Measurements from ENCODE around the gene ANKRD10.
"Not testable (repeated sequence)": the region's sequence is repeated elsewhere in the genome, so short reads cannot be mapped to it uniquely, and the experiment has no call there.

Gene ANKRD10

GRCh38 chr13:110855363-110855762 is 59.5 kb downstream of the ANKRD10 start:
- Mint-ChIP-seq H3K4me3 (no peak overlapping the region), H3K27me3 (peaks cover 4% of the 10 kb centered on the region), H3K4me1 (ENCODE audit: low read depth) (peaks cover 6% of the 10 kb centered on the region), H3K36me3 (ENCODE audit: low read depth) (no peaks in the 10 kb centered on the region), H3K9me3 (peaks cover 8% of the 10 kb centered on the region), H3K27ac (no peak overlapping the region)
- no peak for DNase-seq

GRCh38 chr13:110854866-110855265 is 60.0 kb downstream of the ANKRD10 start:
- H3K27ac Mint-ChIP-seq = no peak overlapping the region
- H3K4me1 Mint-ChIP-seq (ENCODE audit: low read depth) = peaks cover 6% of the 10 kb centered on the region
- peaks cover 8% of the 10 kb centered on the region for H3K9me3 Mint-ChIP-seq
- no peaks in the 10 kb centered on the region for H3K36me3 Mint-ChIP-seq (ENCODE audit: low read depth)
- H3K4me3 Mint-ChIP-seq = no peak overlapping the region
- peaks cover 9% of the 10 kb centered on the region for H3K27me3 Mint-ChIP-seq
- DNase-seq = no peak

DNA sequence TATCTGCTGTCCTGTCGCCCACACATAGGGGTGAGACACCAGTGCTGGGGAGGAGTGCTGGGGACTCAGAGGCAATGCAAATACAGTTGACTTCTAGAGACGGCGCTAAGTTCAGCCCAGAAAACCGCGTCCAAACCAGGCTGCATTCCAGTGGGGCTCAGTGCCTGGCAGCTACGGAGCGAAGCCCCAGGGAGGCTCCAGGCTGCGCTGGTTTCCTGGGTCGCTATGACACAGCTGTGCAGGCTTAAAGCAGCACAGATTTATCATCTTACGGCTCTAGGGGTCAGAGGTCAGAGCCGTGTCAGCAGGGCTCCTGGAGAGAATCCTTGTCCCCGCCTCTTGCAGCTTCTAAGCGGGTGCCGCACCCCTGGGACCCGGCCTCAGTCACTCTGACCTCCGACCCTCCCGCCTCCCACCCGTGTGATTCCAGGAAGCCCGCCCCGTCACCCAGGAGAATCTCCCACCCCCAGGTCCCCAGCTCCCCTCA is 61.6 kb downstream of the ANKRD10 start:
- Mint-ChIP-seq H3K9me3 (peaks cover 8% of the 10 kb centered on the region), H3K4me1 (ENCODE audit: low read depth) (peaks cover 6% of the 10 kb centered on the region), H3K27me3 (peaks cover 12% of the 10 kb centered on the region), H3K27ac (no peak overlapping the region), H3K4me3 (no peak overlapping the region), H3K36me3 (ENCODE audit: low read depth) (no peaks in the 10 kb centered on the region)
- no peak for DNase-seq

- no peaks in the 10 kb centered on the region for H3K36me3 Mint-ChIP-seq (ENCODE audit: low read depth)
- H3K27ac Mint-ChIP-seq = no peak overlapping the region
- DNase-seq = no peak
- no peaks in the 10 kb centered on the region for H3K9me3 Mint-ChIP-seq
- H3K4me1 Mint-ChIP-seq (ENCODE audit: low read depth) = no peaks in the 10 kb centered on the region
- H3K27me3 Mint-ChIP-seq = peaks cover 20% of the 10 kb centered on the region
- no peak overlapping the region for H3K4me3 Mint-ChIP-seq
These were observed 64.0 kb downstream of the ANKRD10 start for GRCh38 chr13:110850840-110851239.

DNA sequence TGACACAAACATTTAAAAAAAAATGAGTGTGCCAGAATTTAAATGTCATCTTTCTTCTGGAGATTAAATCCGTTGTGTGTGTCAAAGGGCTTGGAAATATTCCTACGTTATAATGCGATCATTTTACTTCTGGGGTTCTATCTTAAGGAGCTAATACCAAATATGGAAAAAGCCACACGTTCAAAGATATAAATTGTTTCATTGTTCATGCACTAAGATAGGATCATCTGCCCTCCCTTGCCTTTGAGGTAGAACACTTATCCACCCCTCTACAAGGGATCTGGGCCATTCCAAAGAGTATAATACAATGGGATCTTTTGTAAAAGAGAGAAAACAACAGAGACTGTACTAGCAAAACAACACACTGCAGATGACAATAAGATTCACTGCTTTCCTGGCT is 64.9 kb downstream of the ANKRD10 start:
- no peak for DNase-seq
- Mint-ChIP-seq H3K4me1 (ENCODE audit: low read depth) (no peaks in the 10 kb centered on the region), H3K27ac (no peak overlapping the region), H3K4me3 (no peak overlapping the region), H3K27me3 (peaks cover 26% of the 10 kb centered on the region), H3K36me3 (ENCODE audit: low read depth) (no peaks in the 10 kb centered on the region), H3K9me3 (no peaks in the 10 kb centered on the region)

DNA sequence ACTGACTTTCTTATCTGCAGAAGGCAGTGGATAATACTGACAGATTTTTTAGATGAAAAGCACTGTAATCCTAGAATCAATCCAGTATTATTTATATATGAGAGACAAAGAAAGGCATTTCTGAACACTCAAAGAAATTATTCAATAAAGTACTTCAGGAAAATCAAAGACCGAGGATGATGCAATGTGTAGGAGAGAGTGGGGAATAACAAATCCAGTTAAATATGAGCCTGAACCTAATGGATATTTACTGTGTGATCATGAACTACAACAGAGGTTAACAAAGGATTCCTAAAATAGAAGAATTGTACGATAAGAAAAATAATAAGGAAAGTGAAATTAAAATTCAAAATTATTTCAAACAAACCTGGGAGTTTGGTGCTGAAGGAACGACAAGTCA is 69.3 kb downstream of the ANKRD10 start:
- DNase-seq = no peak
- Mint-ChIP-seq H3K4me3 (no peak overlapping the region), H3K9me3 (peaks cover 5% of the 10 kb centered on the region), H3K4me1 (ENCODE audit: low read depth) (no peaks in the 10 kb centered on the region), H3K27ac (no peak overlapping the region), H3K36me3 (ENCODE audit: low read depth) (no peaks in the 10 kb centered on the region), H3K27me3 (peaks cover 52% of the 10 kb centered on the region)

- no peak overlapping the region for H3K27ac Mint-ChIP-seq
- H3K4me1 Mint-ChIP-seq (ENCODE audit: low read depth) = no peaks in the 10 kb centered on the region
- H3K4me3 Mint-ChIP-seq = no peak overlapping the region
- no peaks in the 10 kb centered on the region for H3K36me3 Mint-ChIP-seq (ENCODE audit: low read depth)
- no peak for DNase-seq
- peaks cover 5% of the 10 kb centered on the region for H3K9me3 Mint-ChIP-seq
- peaks cover 48% of the 10 kb centered on the region for H3K27me3 Mint-ChIP-seq
These were observed 73.0 kb downstream of the ANKRD10 start for GRCh38 chr13:110841846-110842245.

DNA sequence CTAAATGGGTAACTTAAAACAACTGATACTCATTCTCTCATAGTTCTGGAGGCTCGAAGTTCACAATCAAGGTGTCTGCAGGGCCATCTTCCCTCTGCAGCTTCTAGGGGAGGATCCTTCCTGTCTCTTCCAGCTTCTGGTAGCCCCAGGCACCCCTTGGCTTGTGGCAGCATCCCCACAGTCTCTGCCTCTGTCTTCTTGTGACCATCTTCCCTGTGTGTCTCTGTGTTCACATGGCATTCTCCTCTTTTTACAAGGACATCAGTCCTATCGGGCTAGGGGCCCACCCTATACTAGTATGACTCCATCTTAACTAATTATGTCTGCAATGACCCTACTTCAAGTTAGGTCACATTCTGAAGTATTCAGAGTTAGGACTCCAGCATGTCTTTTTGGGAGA is 73.5 kb downstream of the ANKRD10 start:
- DNase-seq = no peak
- H3K27me3 Mint-ChIP-seq = peaks cover 45% of the 10 kb centered on the region
- H3K4me3 Mint-ChIP-seq = no peak overlapping the region
- no peak overlapping the region for H3K27ac Mint-ChIP-seq
- no peaks in the 10 kb centered on the region for H3K36me3 Mint-ChIP-seq (ENCODE audit: low read depth)
- H3K9me3 Mint-ChIP-seq = peaks cover 5% of the 10 kb centered on the region
- no peaks in the 10 kb centered on the region for H3K4me1 Mint-ChIP-seq (ENCODE audit: low read depth)

- Mint-ChIP-seq H3K27ac (no peak overlapping the region), H3K4me3 (no peak overlapping the region), H3K4me1 (ENCODE audit: low read depth) (no peaks in the 10 kb centered on the region), H3K36me3 (ENCODE audit: low read depth) (no peaks in the 10 kb centered on the region), H3K27me3 (peaks cover 27% of the 10 kb centered on the region), H3K9me3 (peaks cover 5% of the 10 kb centered on the region)
- no peak for DNase-seq
These were observed 75.9 kb downstream of the ANKRD10 start for GRCh38 chr13:110838867-110839538.

DNA sequence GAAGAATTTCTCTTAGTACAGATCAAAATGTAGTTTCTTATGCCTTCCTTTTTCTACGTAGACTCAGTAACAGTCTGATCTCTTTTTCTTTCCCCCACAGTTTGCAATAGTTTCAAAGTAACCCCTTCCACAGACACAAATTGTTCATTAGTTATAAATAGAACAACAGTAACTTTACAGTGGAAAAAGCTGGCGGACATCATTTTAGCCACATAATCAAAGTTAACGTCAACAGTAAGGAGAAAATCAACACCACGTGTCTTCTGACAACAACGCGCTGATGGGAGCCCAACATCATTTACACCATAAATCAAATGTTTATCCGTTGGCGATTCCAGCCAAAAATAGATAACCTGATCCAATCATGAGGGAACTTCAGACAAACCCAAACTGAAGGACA is 76.8 kb downstream of the ANKRD10 start:
- Mint-ChIP-seq H3K27ac (no peak overlapping the region), H3K36me3 (ENCODE audit: low read depth) (no peaks in the 10 kb centered on the region)

DNA sequence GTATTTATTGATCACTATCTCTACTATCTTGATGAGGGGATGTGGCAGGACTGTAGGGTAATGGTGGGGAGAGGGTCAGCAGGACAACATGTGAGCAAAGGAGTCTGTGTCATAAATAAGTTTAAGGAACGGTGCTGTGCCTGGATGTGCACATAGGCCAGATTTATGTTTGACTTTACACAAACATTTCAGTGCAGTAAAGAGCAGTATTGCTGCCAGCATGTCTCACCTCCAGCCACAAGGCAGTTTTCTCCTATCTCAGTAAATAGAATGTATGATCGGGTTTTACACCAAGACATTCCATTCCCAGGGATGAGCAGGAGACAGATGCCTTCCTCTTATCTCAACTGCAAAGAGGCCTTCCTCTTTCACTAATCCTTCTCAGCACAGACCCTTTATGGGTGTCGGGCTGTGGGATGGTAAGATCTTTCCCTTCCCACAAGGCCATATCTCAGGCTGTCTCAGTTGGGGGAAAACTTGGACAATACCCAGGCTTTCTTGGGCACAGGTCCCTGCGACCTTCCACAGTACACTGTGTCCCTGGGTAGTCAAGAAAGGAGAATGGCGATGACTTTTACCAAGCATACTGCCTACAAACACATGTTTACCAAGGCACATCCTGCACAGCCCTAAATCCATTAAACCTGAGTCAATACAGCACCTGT is 77.3 kb downstream of the ANKRD10 start:
- H3K27me3 Mint-ChIP-seq = peaks cover 17% of the 10 kb centered on the region
- H3K9me3 Mint-ChIP-seq; H3K4me3 Mint-ChIP-seq; DNase-seq; H3K4me1 Mint-ChIP-seq (ENCODE audit: low read depth); H3K36me3 Mint-ChIP-seq (ENCODE audit: low read depth); H3K27ac Mint-ChIP-seq: not testable (repeated sequence)

More for the DNA sequence above, 76.8 kb downstream of the ANKRD10 start:
- Mint-ChIP-seq H3K27me3 (peaks cover 19% of the 10 kb centered on the region), H3K4me3 (no peak overlapping the region), H3K9me3 (peaks cover 5% of the 10 kb centered on the region), H3K4me1 (ENCODE audit: low read depth) (no peaks in the 10 kb centered on the region)
- no peak for DNase-seq

- DNase-seq = no peak
- Mint-ChIP-seq H3K4me1 (ENCODE audit: low read depth) (no peaks in the 10 kb centered on the region), H3K36me3 (ENCODE audit: low read depth) (no peaks in the 10 kb centered on the region), H3K9me3 (peaks cover 2% of the 10 kb centered on the region), H3K27me3 (peaks cover 9% of the 10 kb centered on the region), H3K27ac (no peak overlapping the region), H3K4me3 (no peak overlapping the region)
These were observed 78.3 kb downstream of the ANKRD10 start for GRCh38 chr13:110836605-110836903.

DNA sequence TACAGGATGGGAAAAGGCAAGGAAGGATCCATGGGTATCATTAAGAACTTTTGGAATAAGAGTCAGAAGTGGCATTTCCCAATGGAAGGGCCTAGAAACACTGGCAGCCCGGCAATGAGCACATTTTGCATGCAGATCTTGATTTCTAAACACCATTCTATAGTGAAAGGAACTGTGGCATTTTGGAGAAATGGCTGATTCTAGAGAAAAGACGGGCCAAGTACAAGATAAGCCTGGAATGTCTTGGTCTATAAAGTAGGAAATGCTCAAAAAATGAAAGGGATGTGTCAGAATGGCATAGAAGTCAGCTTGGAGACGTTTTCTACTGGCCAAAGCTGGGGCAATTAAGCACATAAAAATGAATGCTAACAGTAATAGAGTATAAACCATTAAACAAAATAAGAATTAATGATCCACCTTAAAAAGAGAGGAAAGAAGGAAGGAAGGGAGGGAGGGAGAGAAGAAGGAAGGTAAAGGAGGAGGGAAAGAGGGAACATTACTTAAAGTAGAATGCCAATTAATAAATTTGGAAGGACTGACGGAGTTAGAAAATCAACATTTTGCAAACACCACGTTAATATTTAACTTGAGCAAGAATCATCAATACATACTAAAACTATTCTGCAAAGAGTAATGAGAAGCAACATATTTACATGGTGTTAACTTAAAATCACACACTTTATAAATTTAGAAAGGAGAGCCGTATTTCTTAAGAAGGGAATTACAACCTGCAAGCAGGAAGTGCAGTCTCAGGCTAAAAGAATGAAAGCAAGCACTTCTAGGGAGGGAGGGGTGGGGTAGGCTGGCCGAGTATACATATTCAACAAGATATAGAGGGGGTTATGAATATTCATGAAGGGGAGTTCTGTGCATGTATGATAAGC is 78.9 kb downstream of the ANKRD10 start:
- H3K4me1 Mint-ChIP-seq (ENCODE audit: low read depth) = no peaks in the 10 kb centered on the region
- DNase-seq = no peak

GRCh38 chr13:110834572-110834971 is 80.3 kb downstream of the ANKRD10 start:
- Mint-ChIP-seq H3K27ac (no peak overlapping the region), H3K36me3 (ENCODE audit: low read depth) (no peaks in the 10 kb centered on the region), H3K4me3 (no peak overlapping the region), H3K27me3 (peaks cover 9% of the 10 kb centered on the region), H3K4me1 (ENCODE audit: low read depth) (no peaks in the 10 kb centered on the region), H3K9me3 (no peaks in the 10 kb centered on the region)
- no peak for DNase-seq

More for the DNA sequence above, 78.9 kb downstream of the ANKRD10 start:
- Mint-ChIP-seq H3K27ac (no peak overlapping the region), H3K9me3 (no peaks in the 10 kb centered on the region), H3K4me3 (no peak overlapping the region), H3K27me3 (peaks cover 10% of the 10 kb centered on the region), H3K36me3 (ENCODE audit: low read depth) (no peaks in the 10 kb centered on the region)

GRCh38 chr13:110832531-110832930 is 82.3 kb downstream of the ANKRD10 start:
- Mint-ChIP-seq H3K4me1 (ENCODE audit: low read depth) (no peaks in the 10 kb centered on the region), H3K36me3 (ENCODE audit: low read depth) (no peaks in the 10 kb centered on the region), H3K4me3 (no peak overlapping the region), H3K27ac (no peak overlapping the region), H3K27me3 (peaks cover 9% of the 10 kb centered on the region), H3K9me3 (no peaks in the 10 kb centered on the region)
- DNase-seq = no peak

Data from activated T-cell treated with anti-CD3 and anti-CD28 coated beads, Interleukin-2, amount 50 U/mL, for 24 hours (primary cell).